ENCODE measurements around the gene ERICH6B.

ERICH6B gene

GRCh38 chr13:45541806-45542205 is 73.7 kb downstream of the ERICH6B start:
- Histone ChIP-seq H3K9me3 (ENCODE audit: insufficient read depth, low read length, severe bottlenecking) (no peaks in the 10 kb centered on the region), H4K20me1 (ENCODE audit: insufficient read depth, low read length) (no peaks in the 10 kb centered on the region; the same call in 1 of the 2 replicates), H2AFZ (ENCODE audit: low read depth, low read length) (no peak overlapping the region), H3K79me2 (ENCODE audit: insufficient read depth, low read length) (no peaks in the 10 kb centered on the region), H3K36me3 (ENCODE audit: insufficient read depth, low read length) (no peaks in the 10 kb centered on the region), H3K4me2 (ENCODE audit: insufficient read depth, low read length) (no peak overlapping the region), H3K27me3 (ENCODE audit: insufficient read depth, low read length, poor library complexity) (no peaks in the 10 kb centered on the region), H3K4me3 (ENCODE audit: low read depth in 1 of 2, low read length in 2 of 2) (no peak overlapping the region), H3K9ac (ENCODE audit: low read depth, low read length) (no peak overlapping the region), H3K27ac (ENCODE audit: low read length) (no peak overlapping the region), H3K4me1 (ENCODE audit: insufficient read depth, low read length) (no peaks in the 10 kb centered on the region)
- TF ChIP-seq EZH2 (IDR thresholded peaks at IDR 0.05; ENCODE audit: borderline replicate concordance, low read depth, low read length, severe bottlenecking) = no peak
- TF ChIP-seq CTCF (IDR thresholded peaks at IDR 0.05; ENCODE audit: borderline replicate concordance, extremely low read depth, low read length, poor library complexity, severe bottlenecking) = no peak
- DNase-seq (no peak), ATAC-seq (ENCODE audit: insufficient read depth, low read depth) (no peak)

GRCh38 chr13:45540864-45541263 is 74.7 kb downstream of the ERICH6B start:
- no peak overlapping the region for H3K27ac ChIP-seq (ENCODE audit: low read length)
- H3K4me3 ChIP-seq (ENCODE audit: low read depth in 1 of 2, low read length in 2 of 2) = no peak overlapping the region
- TF ChIP-seq CTCF (IDR thresholded peaks at IDR 0.05; ENCODE audit: borderline replicate concordance, extremely low read depth, low read length, poor library complexity, severe bottlenecking) (no peak), EZH2 (IDR thresholded peaks at IDR 0.05; ENCODE audit: borderline replicate concordance, low read depth, low read length, severe bottlenecking) (no peak)
- ATAC-seq (ENCODE audit: insufficient read depth, low read depth) (no peak), DNase-seq (no peak)
- no peaks in the 10 kb centered on the region for H3K27me3 ChIP-seq (ENCODE audit: insufficient read depth, low read length, poor library complexity)
- H3K36me3 ChIP-seq (ENCODE audit: insufficient read depth, low read length) = 0 out of 2 replicates have a peak, but pooled peaks cover under 1% of the 10 kb centered on the region
- H3K79me2 ChIP-seq (ENCODE audit: insufficient read depth, low read length) = no peaks in the 10 kb centered on the region
- H3K4me1 ChIP-seq (ENCODE audit: insufficient read depth, low read length) = no peaks in the 10 kb centered on the region
- no peaks in the 10 kb centered on the region; the same call in 1 of the 2 replicates for H4K20me1 ChIP-seq (ENCODE audit: insufficient read depth, low read length)
- no peak overlapping the region for H3K4me2 ChIP-seq (ENCODE audit: insufficient read depth, low read length)
- H3K9ac ChIP-seq (ENCODE audit: low read depth, low read length) = no peak overlapping the region
- no peak overlapping the region for H2AFZ ChIP-seq (ENCODE audit: low read depth, low read length)
- no peaks in the 10 kb centered on the region for H3K9me3 ChIP-seq (ENCODE audit: insufficient read depth, low read length, severe bottlenecking)

- Histone ChIP-seq H4K20me1 (ENCODE audit: insufficient read depth, low read length) (no peaks in the 10 kb centered on the region; the same call in 1 of the 2 replicates), H3K4me2 (ENCODE audit: insufficient read depth, low read length) (no peak overlapping the region), H3K27ac (ENCODE audit: low read length) (no peak overlapping the region), H2AFZ (ENCODE audit: low read depth, low read length) (no peak overlapping the region), H3K36me3 (ENCODE audit: insufficient read depth, low read length) (peaks cover 7% of the 10 kb centered on the region; the same call in 1 of the 2 replicates), H3K9me3 (ENCODE audit: insufficient read depth, low read length, severe bottlenecking) (no peaks in the 10 kb centered on the region), H3K27me3 (ENCODE audit: insufficient read depth, low read length, poor library complexity) (no peaks in the 10 kb centered on the region), H3K4me3 (ENCODE audit: low read depth in 1 of 2, low read length in 2 of 2) (no peak overlapping the region), H3K4me1 (ENCODE audit: insufficient read depth, low read length) (no peaks in the 10 kb centered on the region), H3K79me2 (ENCODE audit: insufficient read depth, low read length) (no peaks in the 10 kb centered on the region), H3K9ac (ENCODE audit: low read depth, low read length) (no peak overlapping the region)
- TF ChIP-seq CTCF (IDR thresholded peaks at IDR 0.05; ENCODE audit: borderline replicate concordance, extremely low read depth, low read length, poor library complexity, severe bottlenecking) = no peak
- TF ChIP-seq EZH2 (IDR thresholded peaks at IDR 0.05; ENCODE audit: borderline replicate concordance, low read depth, low read length, severe bottlenecking) = no peak
- DNase-seq (no peak), ATAC-seq (ENCODE audit: insufficient read depth, low read depth) (no peak)
Observed at GRCh38 chr13:45540195-45540594, 75.3 kb downstream of the ERICH6B start.

- DNase-seq = no peak
- Histone ChIP-seq H3K36me3 (ENCODE audit: insufficient read depth, low read length) (peaks cover 24% of the 10 kb centered on the region), H3K4me1 (ENCODE audit: insufficient read depth, low read length) (no peaks in the 10 kb centered on the region), H3K79me2 (ENCODE audit: insufficient read depth, low read length) (no peaks in the 10 kb centered on the region), H3K27ac (ENCODE audit: low read length) (no peak overlapping the region), H2AFZ (ENCODE audit: low read depth, low read length) (no peak overlapping the region), H4K20me1 (ENCODE audit: insufficient read depth, low read length) (no peaks in the 10 kb centered on the region), H3K9me3 (ENCODE audit: insufficient read depth, low read length, severe bottlenecking) (no peaks in the 10 kb centered on the region), H3K4me3 (ENCODE audit: low read depth in 1 of 2, low read length in 2 of 2) (no peak overlapping the region), H3K9ac (ENCODE audit: low read depth, low read length) (no peak overlapping the region), H3K27me3 (ENCODE audit: insufficient read depth, low read length, poor library complexity) (no peaks in the 10 kb centered on the region), H3K4me2 (ENCODE audit: insufficient read depth, low read length) (no peak overlapping the region)
- ATAC-seq (ENCODE audit: insufficient read depth, low read depth) = no peak
- no peak for TF ChIP-seq EZH2 (IDR thresholded peaks at IDR 0.05; ENCODE audit: borderline replicate concordance, low read depth, low read length, severe bottlenecking)
- TF ChIP-seq CTCF (IDR thresholded peaks at IDR 0.05; ENCODE audit: borderline replicate concordance, extremely low read depth, low read length, poor library complexity, severe bottlenecking) = no peak
Observed at GRCh38 chr13:45538382-45538781, 77.2 kb downstream of the ERICH6B start.

Measured in DND-41 (cell line).